Astrocyte of the spinal cord (primary cell): ENCODE measurements around the gene AQP12A.

Experiments used
- DNase-seq: peaks from one replicate; pipeline ENCODE4 v3.0.0; 2011; ENCODE audit warnings: low read depth, low spot score
- H3K4me3 ChIP-seq: 2 replicates; pipeline ENCODE4 v1.5.1; 2011; ENCODE audit warnings: low read depth, mild to moderate bottlenecking, low read length, moderate library complexity
- in situ Hi-C: cut with HindIII; loops from 2 replicates; pipeline ENCODE4 v1.10.0; 2017; ENCODE audit warnings: low sequenced_read_pairs
- TF ChIP-seq, protein P1 (sequence below): IDR thresholded peaks from 2 replicates; pipeline ENCODE4 v1.5.1; 2012; ENCODE audit warnings: low read depth, mild to moderate bottlenecking, low read length, inconsistent platforms

The AQP12A gene

DNA sequence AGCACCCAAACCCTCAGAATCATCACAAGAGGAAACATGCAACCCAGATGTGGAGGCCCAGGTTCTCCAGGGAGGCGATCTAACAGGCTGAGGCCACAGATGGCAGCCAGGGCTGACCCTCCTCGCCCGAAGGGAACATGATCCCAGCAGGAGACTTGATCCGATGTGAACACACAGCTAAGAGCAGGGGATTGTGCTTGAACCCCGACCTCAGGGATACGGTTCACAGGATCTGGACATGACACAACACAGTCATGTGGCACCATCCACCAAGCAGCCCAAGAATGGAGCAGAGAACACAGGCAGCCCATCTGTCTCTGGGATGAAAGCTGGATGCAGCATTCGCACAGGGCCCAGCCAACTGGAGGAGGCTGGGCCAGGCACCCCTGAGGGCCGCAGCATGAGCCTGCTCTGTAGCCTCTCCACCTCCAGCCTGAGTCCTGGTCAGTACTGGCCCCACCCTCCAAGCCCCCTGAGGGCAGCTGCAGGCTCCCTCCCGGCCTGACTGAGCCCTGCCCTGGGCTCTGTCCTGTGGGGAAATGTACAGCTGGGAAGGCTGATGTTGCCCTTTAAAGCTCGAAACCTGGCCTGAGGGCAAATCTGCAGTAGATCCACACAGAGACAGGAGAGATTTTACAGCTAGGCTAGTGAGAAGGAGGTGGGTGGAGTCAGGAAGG is 39.0 kb downstream of the AQP12A start:
- DNase-seq = no peak
- in situ Hi-C loops = no loop called here
- H3K4me3 ChIP-seq = no peak overlapping the region
- TF ChIP-seq, protein P1, sequence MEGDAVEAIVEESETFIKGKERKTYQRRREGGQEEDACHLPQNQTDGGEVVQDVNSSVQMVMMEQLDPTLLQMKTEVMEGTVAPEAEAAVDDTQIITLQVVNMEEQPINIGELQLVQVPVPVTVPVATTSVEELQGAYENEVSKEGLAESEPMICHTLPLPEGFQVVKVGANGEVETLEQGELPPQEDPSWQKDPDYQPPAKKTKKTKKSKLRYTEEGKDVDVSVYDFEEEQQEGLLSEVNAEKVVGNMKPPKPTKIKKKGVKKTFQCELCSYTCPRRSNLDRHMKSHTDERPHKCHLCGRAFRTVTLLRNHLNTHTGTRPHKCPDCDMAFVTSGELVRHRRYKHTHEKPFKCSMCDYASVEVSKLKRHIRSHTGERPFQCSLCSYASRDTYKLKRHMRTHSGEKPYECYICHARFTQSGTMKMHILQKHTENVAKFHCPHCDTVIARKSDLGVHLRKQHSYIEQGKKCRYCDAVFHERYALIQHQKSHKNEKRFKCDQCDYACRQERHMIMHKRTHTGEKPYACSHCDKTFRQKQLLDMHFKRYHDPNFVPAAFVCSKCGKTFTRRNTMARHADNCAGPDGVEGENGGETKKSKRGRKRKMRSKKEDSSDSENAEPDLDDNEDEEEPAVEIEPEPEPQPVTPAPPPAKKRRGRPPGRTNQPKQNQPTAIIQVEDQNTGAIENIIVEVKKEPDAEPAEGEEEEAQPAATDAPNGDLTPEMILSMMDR = no peak

- H3K4me3 ChIP-seq = no peak overlapping the region
- TF ChIP-seq, protein P1 = no peak
- no peak for DNase-seq
- in situ Hi-C loops = no loop called here
These were observed 39.5 kb downstream of the AQP12A start for GRCh38 chr2:240731178-240731545.

DNA sequence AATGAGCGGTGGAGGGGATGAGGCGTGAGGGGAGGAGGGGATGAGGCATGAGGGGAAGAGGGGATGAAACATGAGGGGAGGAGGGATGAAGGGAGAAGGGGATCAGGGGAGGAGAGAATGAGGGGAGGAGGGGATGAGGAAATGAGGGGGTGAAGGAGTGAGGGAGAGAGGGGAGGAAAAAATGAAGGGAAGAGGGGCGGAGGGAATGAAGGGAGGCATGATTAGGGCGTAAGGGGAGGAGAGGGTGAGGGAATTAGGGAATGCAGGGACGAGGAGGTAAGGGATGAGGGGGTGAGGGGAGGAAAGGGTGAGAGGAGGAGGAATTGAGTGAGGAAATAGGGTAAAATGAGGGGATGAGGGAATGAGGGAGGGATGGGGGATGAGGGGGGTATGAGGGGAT is 40.5 kb downstream of the AQP12A start:
- no peak overlapping the region for H3K4me3 ChIP-seq
- TF ChIP-seq, protein P1 = no peak
- in situ Hi-C loops = no loop called here
- no peak for DNase-seq

- no peak overlapping the region for H3K4me3 ChIP-seq
- in situ Hi-C loops = no loop called here
- TF ChIP-seq, protein P1 = no peak
- DNase-seq = no peak
These were observed 41.4 kb downstream of the AQP12A start for GRCh38 chr2:240732911-240733622.

GRCh38 chr2:240733803-240734495 is 42.3 kb downstream of the AQP12A start:
- no peak for DNase-seq
- in situ Hi-C loops = no loop called here
- H3K4me3 ChIP-seq = no peak overlapping the region
- TF ChIP-seq, protein P1 = no peak

DNA sequence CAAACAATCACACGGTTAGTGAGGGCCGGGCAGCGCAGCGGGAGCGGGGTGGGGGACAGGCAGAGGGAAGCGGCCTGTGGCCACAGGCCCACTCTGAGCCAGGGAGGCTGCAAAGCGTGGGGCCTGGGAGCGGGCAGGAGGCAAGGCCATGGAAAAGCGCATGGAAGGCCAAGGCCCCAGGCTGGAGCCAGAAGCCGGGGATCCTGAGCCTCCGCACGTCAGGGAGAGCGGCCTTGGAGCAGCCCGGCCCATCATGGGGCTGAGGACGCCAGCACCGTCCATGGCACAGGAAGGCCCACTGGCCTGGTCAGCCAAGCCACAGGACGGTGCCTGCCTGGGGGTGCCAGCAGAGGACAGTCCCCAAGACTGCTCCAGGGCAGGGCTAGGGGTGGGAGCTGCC is 43.1 kb downstream of the AQP12A start:
- TF ChIP-seq, protein P1 = no peak
- no peak overlapping the region for H3K4me3 ChIP-seq
- in situ Hi-C loops = no loop called here
- DNase-seq = no peak
